Bone marrow (tissue), 2 donors: ENCODE measurements around the gene UTF1.

Experiments used
- DNase-seq, 2 donors: peaks; one replicate each; lab custom pipeline; 2025; lab: John Stamatoyannopoulos, UW

Gene UTF1

DNA sequence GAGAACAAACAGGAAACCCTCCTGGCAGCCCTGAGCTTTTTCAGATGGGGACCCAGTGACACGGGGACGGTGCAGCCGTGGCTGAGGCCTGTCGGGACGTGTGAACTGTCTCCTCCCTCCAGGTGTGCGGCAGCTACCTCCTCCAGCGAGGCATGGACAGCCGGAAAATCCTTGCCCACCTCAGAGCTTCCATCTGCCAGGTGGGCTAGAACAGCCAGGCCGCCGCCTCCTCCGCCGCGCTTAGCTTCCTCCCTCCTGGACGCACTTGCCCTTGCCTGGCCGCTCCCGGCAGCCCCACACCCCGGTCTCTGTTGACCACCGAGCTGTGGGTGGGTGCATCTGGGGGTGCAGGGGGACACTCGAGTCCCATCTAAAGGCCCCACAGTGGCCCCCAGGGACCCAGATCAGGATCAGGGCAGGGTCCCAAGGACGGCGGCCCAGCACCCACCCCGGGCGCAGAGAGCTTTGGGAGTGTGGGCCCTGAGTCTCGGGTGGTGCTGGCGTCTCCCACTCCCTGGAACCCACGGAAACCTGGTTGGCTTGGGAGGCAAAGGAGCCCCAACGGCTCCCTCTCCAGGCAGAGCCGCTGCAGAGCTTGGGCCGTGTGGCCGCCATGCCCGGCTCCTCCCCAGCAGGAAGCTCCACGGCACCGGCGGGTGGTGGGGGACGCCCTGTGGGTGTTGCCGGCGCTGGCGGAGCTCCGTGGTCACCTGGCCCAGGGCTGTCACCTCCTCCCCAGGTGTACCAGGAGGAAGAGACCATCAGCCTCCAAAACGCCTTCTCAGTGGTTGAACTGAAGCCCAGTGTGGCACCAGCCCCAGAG, 32.9 kb upstream of the UTF1 start:
- DNase-seq: no peak

DNA sequence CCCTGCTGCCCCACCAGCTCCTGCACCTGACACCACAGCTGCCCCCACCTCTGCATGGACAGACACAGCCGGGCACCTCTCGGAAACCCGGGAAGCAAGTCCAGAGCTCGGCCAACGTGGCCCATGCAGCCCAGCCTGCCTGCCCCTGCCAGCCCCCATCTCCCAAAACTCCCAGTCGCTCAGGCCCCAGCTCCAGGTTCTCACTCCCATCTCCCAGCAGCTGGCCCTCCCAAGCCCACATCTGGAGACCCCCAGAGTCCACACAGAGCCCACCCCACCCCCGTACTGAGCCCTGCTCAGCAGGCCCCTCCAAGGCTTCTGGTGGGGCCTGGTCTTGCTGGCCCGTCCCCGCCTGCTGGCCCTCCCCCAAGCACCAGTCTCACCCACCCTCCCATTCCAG, 32.2 kb upstream of the UTF1 start:
- no peak for DNase-seq

DNA sequence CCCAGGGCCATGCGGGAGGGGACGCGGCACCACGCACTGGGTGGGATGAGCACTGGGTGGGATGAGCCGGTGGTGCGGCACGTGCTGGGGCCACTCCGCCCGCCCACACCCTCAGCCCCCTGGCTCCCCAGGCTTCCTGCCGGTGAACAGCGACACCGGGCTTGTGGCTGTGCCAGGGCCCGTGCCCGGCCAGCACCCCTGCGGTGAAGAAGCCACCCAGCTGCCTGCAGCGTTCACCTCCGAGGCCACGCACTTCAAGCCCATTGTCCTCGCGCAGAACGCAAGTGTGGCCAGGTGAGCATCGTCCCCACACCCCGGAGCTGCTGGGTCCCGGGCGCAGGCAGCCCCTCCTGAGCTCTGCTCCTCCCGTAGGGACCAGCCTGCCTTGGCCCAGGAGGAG, 31.8 kb upstream of the UTF1 start:
- no peak for DNase-seq

DNA sequence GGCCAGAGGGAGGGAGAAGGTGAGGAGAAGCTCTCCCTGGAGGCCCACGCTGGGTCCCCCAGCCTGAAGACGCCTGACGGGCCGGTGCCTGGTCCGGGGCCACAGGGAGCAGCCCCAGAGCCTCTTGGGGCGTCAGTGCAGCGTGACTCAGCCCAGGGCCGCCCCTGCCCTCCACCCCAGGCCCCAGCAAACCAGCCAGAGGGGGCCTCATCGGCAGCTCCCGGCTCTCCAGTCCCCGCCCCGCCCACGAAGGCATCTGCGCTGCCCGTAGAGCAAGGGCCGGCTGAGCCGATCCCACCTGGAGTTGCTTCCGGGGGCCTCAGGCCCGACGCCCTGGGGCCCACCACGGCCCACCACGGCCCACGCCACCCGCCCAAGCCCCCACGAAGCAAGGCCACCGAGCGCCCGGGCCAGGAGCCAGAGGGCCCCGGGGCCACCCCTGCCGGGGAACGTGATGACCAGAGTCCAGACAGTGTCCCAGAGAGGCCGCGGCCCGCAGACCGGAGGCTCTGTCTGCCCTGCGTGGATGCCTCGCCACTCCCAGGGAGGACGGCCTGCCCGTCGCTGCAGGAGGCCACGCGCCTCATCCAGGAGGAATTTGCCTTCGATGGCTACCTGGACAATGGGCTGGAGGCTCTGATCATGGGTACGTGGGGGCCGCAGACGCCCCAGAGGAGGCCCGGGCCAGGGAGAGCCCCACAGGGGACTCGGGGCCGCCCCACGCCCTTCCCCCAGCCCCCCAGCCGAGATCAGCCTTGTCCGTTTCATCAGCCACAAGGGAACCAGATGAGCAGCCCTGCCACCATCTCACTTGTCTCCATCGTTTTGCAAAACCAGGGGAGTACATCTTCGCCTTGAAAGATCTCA, 31.2 kb upstream of the UTF1 start:
- no peak for DNase-seq

DNA sequence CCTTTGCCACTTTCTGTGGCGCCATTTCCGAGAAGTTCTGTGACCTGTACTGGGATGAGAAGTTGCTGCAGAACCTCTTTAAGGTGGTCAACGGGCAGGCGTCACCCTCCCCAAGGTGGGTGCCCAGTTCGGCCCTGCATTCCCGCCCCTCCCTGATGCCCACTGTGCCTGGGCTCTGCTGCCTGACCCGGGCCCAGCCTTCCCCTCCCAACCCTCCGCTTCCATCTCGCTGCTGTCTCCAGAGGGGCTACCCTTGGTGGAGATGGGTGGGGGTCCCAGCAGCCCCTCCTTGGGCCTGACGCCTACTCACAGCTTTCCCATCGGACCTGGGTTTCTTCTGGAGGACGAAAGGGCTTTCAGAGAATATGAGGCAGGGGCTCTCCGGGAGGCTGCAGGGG, 30.5 kb upstream of the UTF1 start:
- no peak for DNase-seq

DNA sequence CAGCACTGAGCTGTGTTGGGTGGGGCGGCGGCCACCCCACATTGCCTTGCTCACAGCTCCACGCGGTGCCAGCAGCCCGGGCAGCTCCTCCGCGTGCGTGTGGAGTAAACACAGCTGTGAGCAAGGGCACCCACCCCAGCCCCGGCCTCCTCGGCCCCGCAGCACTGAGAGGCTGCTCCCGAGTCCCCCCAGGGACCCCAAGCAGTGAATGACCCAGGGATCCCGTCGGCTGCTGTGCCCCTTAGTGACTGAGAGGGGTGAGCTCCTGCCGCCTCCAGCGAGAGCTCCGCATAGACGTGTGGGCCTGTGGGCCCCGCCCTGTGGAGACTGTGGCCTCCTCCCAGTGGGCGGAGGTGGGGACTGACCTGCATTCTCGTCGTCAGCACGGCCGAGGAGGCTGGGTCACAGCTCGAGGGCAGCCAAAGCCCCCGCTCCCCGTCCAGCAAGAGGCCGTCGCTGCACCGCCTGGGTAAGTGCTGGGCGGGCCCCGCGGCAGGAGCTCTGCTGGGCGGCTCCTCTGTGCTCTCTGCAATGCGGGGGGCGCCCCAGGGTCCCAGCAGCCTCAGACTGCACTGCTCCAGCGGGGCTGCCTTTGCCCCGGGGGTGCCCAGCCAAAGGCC, 29.9 kb upstream of the UTF1 start:
- DNase-seq: no peak

DNA sequence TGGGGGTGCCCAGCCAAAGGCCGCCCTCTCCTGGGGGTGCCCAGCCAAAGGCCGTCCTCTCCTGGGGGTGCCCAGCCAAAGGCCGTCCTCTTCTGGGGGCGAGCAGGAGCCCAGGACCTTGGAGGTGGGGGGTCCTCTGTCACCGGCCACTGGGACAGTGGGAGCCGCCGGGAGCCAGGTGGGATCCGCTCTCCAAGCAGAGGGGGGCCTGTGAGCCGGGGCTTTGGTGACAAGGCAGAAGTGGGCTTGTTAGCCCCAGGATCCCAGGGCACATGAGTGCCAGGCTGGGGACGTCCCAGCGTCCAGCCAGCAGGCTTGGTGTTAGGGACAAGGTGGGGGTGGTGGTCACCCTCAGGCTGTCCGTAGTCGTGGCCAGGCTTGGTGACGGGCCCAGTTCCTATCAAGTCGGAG, 29.4 kb upstream of the UTF1 start:
- no peak for DNase-seq

DNA sequence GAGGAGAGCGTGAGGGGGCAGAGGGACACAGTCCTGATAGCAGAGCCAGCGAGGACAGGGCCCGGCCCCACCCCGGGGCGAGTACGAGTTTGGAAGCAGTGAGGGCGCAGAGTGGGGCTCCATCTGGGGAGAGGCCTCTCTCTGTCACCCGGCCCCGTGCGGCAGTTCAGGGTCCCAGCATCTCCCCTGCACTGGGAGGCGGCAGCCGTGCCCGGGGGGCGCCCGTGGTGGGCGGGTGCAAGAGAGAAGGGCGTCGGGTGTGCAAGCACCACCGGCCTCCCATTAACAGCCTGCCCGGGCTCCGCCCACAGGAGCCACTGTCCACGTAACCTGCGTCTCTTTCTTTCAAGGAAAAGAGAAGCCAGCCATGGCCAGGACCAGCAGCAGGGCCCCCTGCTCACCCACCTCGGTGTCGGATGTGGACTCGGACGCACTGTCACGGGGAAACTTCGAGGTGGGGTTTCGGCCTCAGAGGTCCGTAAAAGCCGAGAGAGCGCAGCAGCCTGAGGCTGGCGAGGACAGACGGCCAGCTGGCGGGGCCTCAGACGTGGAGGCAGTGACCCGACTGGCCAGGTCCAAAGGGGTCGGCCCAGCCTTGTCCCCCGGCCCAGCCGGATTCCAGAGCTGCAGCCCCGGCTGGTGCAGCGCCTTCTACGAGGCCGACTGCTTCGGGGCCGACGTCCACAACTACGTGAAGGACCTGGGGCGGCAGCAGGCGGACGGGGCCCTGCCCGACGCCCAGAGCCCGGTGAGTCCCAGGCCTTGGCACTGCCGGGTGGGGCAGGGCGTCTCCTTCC, 28.7 kb upstream of the UTF1 start:
- no peak for DNase-seq

DNA sequence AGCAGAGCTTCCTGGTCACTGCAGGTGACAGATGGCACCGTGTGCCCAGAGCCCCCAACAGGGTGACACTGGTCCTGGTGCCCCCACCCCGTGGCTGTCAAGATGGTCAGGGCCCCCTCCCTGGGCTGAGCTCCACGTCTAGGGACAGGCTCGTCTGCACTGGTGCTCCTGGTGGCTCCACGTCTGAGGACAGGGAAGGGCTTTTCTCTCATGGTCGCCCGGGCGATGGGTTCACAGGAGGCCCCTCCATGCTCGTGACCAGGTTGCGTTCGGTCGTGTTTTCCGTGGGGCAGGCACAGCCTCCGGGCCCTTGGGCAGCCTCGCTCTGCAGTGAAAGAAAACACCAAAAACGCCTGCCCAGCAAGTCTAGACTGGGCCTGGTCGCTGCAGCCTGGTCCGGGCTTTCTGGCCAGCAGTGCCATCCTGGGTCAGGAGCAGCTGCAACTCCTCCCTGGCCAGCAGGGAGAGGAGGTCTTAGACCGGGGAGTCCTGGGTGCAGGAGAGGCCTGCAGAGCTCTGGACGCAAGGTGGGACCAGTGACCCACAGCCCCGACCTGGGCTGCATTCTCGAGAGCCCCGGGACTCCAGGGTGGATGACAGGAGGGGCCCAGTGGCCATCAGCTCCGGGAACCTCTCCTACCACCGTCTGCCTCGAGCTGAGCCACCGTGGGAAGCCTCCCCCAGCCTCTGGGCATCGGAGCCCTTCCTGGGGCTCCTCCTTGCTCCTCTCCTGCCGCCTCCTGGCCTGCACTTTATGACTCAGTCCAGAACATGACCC, 27.9 kb upstream of the UTF1 start:
- no peak for DNase-seq

DNA sequence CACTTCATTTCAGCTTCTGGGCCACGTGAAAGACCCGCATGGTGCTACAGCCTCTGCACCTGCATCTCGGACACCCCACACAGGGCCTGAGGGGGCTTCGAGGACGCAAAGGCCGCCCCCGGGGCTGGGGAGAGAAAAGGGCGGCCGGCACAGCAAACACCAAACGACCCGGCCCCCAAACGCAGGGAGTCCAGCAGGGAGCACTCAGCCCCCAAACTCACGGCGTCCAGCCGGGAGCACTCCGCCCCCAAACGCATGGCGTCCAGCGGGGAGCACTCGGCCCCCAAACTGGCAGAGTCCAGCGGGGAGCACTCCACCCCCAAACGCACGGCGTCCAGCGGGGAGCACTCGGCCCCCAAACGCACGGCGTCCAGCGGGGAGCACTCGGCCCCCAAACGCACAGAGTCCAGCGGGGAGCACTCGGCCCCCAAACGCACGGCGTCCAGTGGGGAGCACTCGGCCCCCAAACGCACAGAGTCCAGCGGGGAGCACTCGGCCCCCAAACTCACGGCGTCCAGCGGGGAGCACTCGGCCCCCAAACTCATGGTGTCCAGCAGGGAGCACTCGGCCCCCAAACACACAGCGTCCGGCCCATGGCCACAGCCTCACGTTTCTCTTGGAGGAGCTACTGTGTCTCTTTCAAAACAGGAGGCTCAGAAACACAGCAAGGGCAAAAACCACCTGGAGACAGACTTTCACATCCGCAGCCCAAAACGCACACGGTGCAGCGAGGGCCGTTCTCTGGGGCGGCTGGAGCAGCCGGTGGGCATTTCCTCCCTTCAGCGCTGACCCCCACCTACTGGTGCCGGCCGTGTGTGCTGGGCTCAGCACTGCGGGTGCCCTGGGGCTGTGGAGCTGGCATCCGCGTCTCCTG, 27.0 kb upstream of the UTF1 start:
- DNase-seq: no peak

DNA sequence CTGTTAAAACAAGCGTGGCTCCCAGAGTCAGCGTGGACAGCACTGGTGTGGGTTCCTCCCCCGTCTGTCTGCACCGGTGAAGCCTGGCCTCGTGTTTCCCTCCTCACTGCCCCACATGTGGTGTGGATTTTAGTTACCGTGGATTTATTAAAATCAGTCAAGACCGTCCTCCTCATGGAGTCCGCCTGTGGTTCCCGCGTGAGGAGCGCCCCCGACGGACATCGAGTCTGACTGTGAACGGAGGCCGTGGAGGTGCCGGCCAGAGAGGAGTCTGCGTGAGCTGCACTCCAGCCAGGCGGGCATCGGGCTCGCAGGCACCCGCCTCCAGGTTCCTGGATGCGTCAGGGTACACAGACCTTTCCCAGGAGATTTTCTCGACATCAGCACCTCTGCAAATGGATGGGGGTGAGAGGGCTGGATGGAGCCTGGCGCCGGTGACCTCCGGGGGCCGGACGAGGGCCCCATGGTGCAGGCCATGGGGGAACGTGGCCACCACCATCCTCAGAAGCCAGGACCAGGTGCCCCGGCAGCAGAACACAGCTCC, 26.3 kb upstream of the UTF1 start:
- DNase-seq: no peak

DNA sequence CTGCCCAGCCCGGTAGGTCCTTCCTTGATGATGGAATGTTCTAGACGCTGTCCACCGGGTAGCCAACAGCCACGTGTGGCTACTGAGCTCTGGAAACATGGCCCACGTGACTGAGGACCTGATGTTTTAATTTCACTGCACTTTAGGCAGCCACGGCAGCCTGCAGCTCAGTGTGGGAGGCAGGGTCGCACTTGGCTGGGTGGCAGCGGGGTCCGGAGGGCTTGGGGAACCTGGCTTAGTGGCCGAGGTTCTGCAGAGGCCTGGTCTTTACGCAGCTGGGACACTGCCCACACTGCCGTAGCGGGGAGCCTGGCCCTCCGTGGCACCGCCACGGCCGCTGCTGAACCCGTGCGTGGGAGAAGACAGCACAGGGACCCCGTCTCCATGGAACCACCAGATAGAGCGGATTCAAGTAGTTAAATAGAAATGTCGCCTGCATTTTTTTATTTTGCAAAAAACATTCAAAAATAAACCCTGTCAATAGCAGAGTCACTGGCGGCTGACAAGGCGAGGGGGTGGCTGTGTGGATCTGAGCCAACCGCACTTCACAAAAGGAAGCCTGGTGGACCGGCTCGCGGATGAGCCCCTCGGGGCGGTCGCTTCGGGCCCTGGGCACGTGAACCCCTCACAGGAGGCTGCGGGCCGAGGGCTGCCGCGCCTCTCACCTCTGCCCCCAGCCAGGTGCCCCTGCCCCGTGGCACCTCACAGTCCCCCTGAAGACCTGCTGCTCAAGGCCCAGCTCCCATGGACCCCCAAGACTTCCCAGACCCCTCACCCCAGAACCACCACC, 25.6 kb upstream of the UTF1 start:
- DNase-seq: no peak

DNA sequence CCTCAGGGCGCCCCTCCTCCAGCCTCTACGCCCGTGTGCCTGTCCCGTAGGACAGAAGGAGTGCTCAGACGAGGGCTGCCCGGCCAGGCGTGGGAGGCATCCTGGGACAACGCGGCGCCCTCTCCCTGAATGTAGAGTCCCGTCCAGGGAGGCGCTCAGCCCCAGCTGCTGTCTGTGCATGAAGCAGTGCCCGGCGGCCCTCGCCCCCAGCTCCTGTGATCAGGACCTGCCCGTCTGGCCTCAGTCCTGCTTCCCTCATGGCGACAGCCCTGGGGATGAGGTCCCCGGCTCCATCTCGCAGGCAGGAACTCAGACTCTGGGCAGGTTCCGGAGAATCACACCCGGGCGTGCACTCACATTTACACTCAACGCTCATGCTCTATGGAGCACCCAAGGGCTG, 24.9 kb upstream of the UTF1 start:
- no peak for DNase-seq

DNA sequence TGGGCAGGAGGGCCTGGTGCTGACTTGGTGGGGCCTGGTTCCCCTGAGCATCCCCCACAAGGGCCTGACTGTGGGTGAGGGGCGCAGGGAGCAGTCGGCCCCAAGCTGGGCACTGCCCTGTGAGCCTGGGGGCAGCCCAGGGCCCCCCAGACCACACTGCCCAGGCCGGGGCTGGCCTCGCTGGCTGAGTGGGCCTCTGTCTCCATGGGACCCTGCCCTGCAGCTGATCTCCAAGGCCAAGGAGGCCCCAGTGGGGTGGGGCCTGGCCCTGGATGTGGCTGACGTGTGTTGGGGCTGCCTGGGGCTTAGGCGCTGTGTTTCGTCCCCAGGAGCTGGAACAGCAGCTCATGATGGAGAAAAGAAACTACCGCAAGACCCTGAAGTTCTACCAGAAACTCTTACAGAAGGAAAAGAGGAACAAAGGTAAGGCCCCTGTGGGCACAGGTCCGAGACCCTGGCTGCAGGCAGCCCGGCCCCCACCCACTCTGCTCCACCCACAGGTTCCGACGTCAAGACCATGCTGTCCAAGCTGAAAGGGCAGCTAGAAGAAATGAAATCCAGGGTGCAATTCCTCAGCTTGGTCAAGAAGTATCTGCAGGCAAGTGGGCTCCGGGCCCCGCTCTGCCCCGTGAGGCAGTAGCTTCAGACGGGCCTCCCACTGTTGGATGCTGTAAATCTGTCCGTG, 23.5 kb upstream of the UTF1 start:
- no peak for DNase-seq

DNA sequence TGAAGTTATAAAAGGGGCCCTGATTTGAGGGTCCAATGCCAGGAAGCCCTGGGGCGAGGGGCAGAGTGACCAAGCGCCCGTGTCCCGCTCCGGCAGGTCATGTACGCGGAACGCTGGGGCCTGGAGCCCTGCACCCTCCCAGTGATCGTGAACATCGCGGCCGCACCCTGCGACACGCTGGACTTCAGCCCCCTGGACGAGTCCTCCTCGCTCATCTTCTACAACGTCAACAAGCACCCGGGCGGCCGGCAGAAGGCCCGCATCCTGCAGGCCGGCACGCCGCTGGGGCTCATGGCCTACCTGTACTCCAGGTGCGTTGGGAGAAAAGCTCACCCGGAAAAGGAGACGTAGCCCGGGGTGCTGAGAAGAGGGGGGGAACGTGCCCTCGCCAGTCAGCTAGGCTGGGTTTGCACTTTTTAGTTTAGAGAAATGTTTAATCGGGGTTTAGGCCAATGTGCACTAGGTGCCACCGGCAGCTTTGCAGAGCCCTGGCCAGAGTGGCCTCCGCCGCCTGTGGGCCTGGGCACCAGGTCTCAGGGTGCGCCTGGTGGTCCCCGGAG, 22.9 kb upstream of the UTF1 start:
- DNase-seq: no peak

DNA sequence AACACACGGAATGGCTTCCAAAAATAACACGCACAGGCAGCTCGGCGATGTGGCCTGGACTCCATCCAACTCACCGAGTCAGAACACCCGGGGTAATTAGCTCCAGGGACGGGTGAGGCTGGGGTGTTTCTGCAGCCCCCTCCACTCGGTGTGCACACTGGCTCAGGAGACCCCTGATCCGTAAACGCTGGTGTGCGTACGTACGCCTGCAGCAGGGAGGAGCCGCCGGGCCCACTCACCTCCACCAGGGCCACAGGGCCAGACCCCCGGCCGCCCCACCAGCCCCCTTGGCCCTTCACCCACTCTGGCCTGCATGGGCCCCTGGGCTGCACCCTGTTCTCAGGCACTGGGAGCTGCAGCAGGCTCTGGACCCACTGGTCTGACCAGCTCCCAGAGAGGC, 22.4 kb upstream of the UTF1 start:
- DNase-seq: no peak

DNA sequence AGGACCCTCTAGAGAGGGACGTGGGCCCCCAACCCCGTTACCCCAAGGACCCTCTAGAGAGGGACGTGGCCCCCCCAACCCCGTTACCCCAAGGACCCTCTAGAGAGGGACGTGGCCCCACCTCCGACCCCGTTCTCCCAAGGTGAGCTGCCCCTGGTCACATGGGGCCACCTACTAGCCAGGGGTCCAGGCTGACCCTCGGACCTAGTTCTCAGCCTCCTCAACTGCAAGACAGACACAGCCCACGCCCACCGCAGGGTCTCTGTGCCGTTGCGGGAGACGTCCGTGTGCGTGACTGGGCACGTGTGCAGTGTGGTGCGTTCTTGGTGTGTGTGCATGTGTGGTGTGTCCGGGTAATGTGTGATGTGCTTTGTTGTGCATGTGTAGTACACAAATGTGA, 21.6 kb upstream of the UTF1 start:
- no peak for DNase-seq

DNA sequence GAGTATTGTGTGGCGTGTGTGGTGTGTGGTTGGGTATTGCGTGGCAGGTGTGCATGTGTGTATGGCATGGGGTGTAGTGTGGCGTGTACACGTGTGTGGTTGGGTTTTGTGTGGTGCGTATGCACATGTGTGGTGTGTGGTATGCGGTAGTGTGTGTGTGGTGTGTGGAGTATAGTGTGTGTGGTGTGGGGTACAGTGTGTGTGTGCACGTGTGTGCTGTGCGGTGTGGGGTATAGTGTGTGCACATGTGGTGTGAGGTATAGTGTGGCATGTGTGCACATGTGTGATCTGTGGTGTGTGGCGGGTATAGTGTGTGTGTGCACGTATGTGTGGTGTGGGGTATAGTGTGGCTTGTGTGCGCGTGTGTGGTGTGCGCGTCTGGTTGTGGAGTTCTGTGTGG, 20.9 kb upstream of the UTF1 start:
- DNase-seq: no peak
